GM23338 (cell line): ENCODE data around the gene CUX1. TPM values are rescaled to one million over a fixed set of nuclear protein-coding genes. Genes with fewer than 3 reads are reported as not detected.

Experiments used
- ATAC-seq: fragments of 200-7000 bp; cut with Tn5 transposase; 3 replicates; pipeline ENCODE4 v1.9.1; 2020
- DNase-seq: peaks from one replicate; pipeline ENCODE4 v3.0.0-alpha.2; 2015; ENCODE audit warnings: low spot score
- H2AFZ ChIP-seq: fragments of 200-600 bp; sonication (generic); 2 replicates; pipeline ENCODE4 v1.8.0; 2016; ENCODE audit warnings: antibody characterized with exemption, mild to moderate bottlenecking, moderate library complexity
- H3F3A ChIP-seq: fragments of 200-600 bp; sonication (generic); replicated peaks from 2 replicates; pipeline ENCODE4 v1.8.0; 2017; ENCODE audit warnings: antibody characterized with exemption, mixed run types, low read depth
- H3K27ac ChIP-seq: fragments of 200-600 bp; sonication (generic); 2 replicates; pipeline ENCODE4 v1.6.1; 2016; ENCODE audit warnings: low read depth
- H3K27me3 ChIP-seq: fragments of 200-600 bp; sonication (generic); 2 replicates; pipeline ENCODE4 v1.8.0; 2016; ENCODE audit warnings: mild to moderate bottlenecking, mixed run types, moderate library complexity; ENCODE audit not compliant: insufficient read depth
- H3K36me3 ChIP-seq: fragments of 200-600 bp; sonication (generic); 2 replicates; pipeline ENCODE4 v1.8.0; 2016; ENCODE audit warnings: mild to moderate bottlenecking; ENCODE audit not compliant: insufficient read depth
- H3K4me1 ChIP-seq: fragments of 200-600 bp; sonication (generic); 2 replicates; pipeline ENCODE4 v1.8.0; 2016; ENCODE audit warnings: mild to moderate bottlenecking, moderate library complexity; ENCODE audit not compliant: insufficient read depth
- H3K4me2 ChIP-seq: fragments of 200-600 bp; sonication (generic); 2 replicates; pipeline ENCODE4 v1.7.1; 2017; ENCODE audit warnings: mixed run types
- H3K4me3 ChIP-seq: fragments of 200-600 bp; sonication (generic); 2 replicates; pipeline ENCODE4 v1.6.1; 2016; ENCODE audit warnings: mixed run types
- H3K79me2 ChIP-seq: fragments of 200-600 bp; sonication (generic); replicated peaks from 2 replicates; pipeline ENCODE4 v1.8.0; 2017; ENCODE audit warnings: mild to moderate bottlenecking; ENCODE audit not compliant: insufficient read depth
- H3K9me2 ChIP-seq: fragments of 200-600 bp; sonication (generic); 2 replicates; pipeline ENCODE4 v1.8.0; 2017; ENCODE audit not compliant: insufficient read depth
- H4K20me1 ChIP-seq: fragments of 200-600 bp; sonication (generic); replicated peaks from 2 replicates; pipeline ENCODE4 v1.8.0; 2017; ENCODE audit warnings: mild to moderate bottlenecking; ENCODE audit not compliant: insufficient read depth
- H3K27ac Mint-ChIP-seq: 2 replicates; pipeline ENCODE4 v1.8.0; 2020; ENCODE audit warnings: inconsistent platforms, mild to moderate bottlenecking, moderate library complexity, mixed read lengths
- H3K27me3 Mint-ChIP-seq: 3 replicates; pipeline ENCODE4 v1.8.0; 2022; ENCODE audit warnings: low read depth, mild to moderate bottlenecking, moderate library complexity, mixed read lengths, inconsistent platforms; ENCODE audit not compliant: insufficient read depth, poor library complexity
- H3K36me3 Mint-ChIP-seq: 3 replicates; pipeline ENCODE4 v1.8.0; 2021; ENCODE audit warnings: low read depth, mild to moderate bottlenecking, inconsistent platforms, moderate library complexity, mixed read lengths
- H3K4me1 Mint-ChIP-seq: 3 replicates; pipeline ENCODE4 v1.8.0; 2020; ENCODE audit warnings: mild to moderate bottlenecking, inconsistent platforms, mixed read lengths
- H3K4me3 Mint-ChIP-seq: 3 replicates; pipeline ENCODE4 v1.8.0; 2021; ENCODE audit warnings: moderate library complexity, mild to moderate bottlenecking, inconsistent platforms, mixed read lengths
- H3K9me3 Mint-ChIP-seq: 3 replicates; pipeline ENCODE4 v1.8.0; 2020; ENCODE audit warnings: moderate library complexity, mild to moderate bottlenecking, inconsistent platforms, mixed read lengths
- CREB1 ChIP-seq: fragments of 250-450 bp; sonication (Bioruptor Pico); IDR thresholded peaks from 2 replicates; pipeline ENCODE4 v1.5.0; 2020; ENCODE audit warnings: low read depth, mild to moderate bottlenecking, moderate library complexity
- EZH2 ChIP-seq: fragments of 200-600 bp; sonication (generic); IDR thresholded peaks from one replicate; pipeline ENCODE4 v1.8.0; 2017; ENCODE audit warnings: antibody characterized with exemption, mild to moderate bottlenecking, low read depth; ENCODE audit not compliant: unreplicated experiment
- EZH2phosphoT487 ChIP-seq: fragments of 200-600 bp; sonication (generic); IDR thresholded peaks from one replicate; pipeline ENCODE4 v1.8.1; 2018; ENCODE audit warnings: antibody characterized with exemption; ENCODE audit not compliant: unreplicated experiment
- JUNB ChIP-seq: IDR thresholded peaks from one replicate; pipeline ENCODE4 v1.6.1; 2016; ENCODE audit warnings: antibody characterized with exemption; ENCODE audit not compliant: unreplicated experiment
- NANOG ChIP-seq: IDR thresholded peaks from 2 replicates; pipeline ENCODE4 v1.6.1; 2016; ENCODE audit warnings: antibody characterized with exemption, borderline replicate concordance
- POLR2AphosphoS5 ChIP-seq: IDR thresholded peaks from 2 replicates; pipeline ENCODE4 v1.6.1; 2016; ENCODE audit warnings: antibody characterized with exemption, low read depth
- STAT1 ChIP-seq: IDR thresholded peaks from one replicate; pipeline ENCODE4 v1.6.1; 2016; ENCODE audit warnings: antibody characterized with exemption; ENCODE audit not compliant: unreplicated experiment
- ZNF114 ChIP-seq: fragments of 250-450 bp; sonication (Bioruptor Pico); IDR thresholded peaks from 2 replicates; pipeline ENCODE4 v1.5.0; 2020; ENCODE audit warnings: mild to moderate bottlenecking, moderate library complexity
- ZNF331 ChIP-seq: fragments of 250-450 bp; sonication (Bioruptor Pico); IDR thresholded peaks from 2 replicates; pipeline ENCODE4 v1.5.0; 2020; ENCODE audit warnings: low read depth, mild to moderate bottlenecking, moderate library complexity
- polyA plus RNA-seq: library from polyadenylated mRNA; unstranded; fragments of >200 nt; fragmentation: Nextera tagmentation; extraction: Ambion mirVana; gene quantifications from 2 replicates; pipeline ENCODE4 v1.2.1, GENCODE V29; 2016
- total RNA-seq: library from RNA; depleted of rRNA; stranded (reverse); fragments of >200 nt; shearing (Covaris generic); gene quantifications from 2 replicates; pipeline ENCODE4 v1.2.3, GENCODE V29; 2014
- TF ChIP-seq, protein P1 (sequence below), 2 experiments: fragments of 200-600 bp in 1 of 2; sonication (generic) in 1 of 2; conservative IDR thresholded peaks; 2 replicates each; pipeline versions ENCODE4 v1.5.1 to v1.6.1; 2016 to 2017; ENCODE audit warnings: antibody characterized with exemption in 2 of 2, low read depth in 2 of 2, mild to moderate bottlenecking in 2 of 2, moderate library complexity in 1 of 2
- TF ChIP-seq, protein P2 (sequence below): fragments of 250-450 bp; sonication (Bioruptor Pico); IDR thresholded peaks from 2 replicates; pipeline ENCODE4 v1.5.0; 2020; ENCODE audit warnings: mild to moderate bottlenecking, moderate library complexity
- TF ChIP-seq, protein P3 (sequence below): IDR thresholded peaks from one replicate; pipeline ENCODE4 v1.6.1; 2018; ENCODE audit warnings: antibody characterized with exemption; ENCODE audit not compliant: unreplicated experiment
- TF ChIP-seq, protein P4 (sequence below): IDR thresholded peaks from 2 replicates; pipeline ENCODE4 v1.6.1; 2016; ENCODE audit warnings: antibody characterized with exemption

CUX1 gene
- total and polyA plus RNA-seq, 2 experiments from 2014 or later, result 49.9 to 64.0 TPM

DNA sequence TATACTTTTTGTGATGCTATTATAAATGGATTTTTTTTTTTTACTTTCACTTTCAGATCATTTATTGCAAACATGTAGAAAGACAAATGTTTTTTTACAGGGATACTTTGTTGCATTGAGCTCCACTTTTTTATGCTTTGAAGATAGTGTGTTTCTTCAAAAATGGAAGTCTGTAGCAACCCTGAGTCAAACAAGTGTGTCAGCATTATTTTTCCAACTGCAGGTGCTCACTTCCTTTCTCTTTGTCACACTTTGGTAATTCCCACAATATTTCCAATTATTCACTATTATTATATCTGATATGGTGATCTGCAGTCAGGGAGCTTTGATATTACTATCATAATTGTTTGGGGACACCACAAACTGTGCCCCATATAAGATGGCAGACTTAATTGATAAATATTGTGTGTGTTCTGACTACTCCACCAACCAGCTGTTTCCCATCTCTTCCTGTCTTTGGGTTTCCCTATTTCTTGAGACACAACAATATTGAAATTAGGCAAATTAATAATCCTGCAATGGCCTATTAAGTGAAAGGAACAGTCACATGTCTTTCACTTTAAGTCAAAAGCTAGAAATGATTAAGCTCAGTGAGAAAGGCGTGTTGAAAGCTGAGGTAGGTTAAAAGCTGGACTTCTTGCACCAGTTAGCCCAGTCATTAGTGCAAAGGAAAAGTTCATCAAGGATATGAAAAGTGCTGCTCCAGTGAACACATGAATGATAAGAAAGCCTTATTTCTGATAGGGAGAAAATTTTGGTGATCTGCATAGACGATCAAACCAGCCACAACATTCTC is 238.0 kb downstream of the CUX1 start:
- no peaks in the 10 kb centered on the region for H3K4me1 ChIP-seq
- H4K20me1 ChIP-seq, result no peaks in the 10 kb centered on the region
- no peaks in the 10 kb centered on the region for H3F3A ChIP-seq
- H3K4me3 ChIP-seq, result no peak overlapping the region
- no peaks in the 10 kb centered on the region for H3K36me3 ChIP-seq
- peaks cover 37% of the 10 kb centered on the region for H3K36me3 Mint-ChIP-seq
- peaks cover 22% of the 10 kb centered on the region for H3K9me3 Mint-ChIP-seq
- H3K4me1 Mint-ChIP-seq, result peaks cover 6% of the 10 kb centered on the region
- DNase-seq (no peak), ATAC-seq (no peak)
- H3K4me3 Mint-ChIP-seq, result no peak overlapping the region; the same call in 2 of the 3 replicates
- peaks cover 17% of the 10 kb centered on the region for H3K27me3 Mint-ChIP-seq
- no peak for TF ChIP-seq EZH2
- no peak for TF ChIP-seq STAT1
- no peak for TF ChIP-seq NANOG
- TF ChIP-seq, protein P1, sequence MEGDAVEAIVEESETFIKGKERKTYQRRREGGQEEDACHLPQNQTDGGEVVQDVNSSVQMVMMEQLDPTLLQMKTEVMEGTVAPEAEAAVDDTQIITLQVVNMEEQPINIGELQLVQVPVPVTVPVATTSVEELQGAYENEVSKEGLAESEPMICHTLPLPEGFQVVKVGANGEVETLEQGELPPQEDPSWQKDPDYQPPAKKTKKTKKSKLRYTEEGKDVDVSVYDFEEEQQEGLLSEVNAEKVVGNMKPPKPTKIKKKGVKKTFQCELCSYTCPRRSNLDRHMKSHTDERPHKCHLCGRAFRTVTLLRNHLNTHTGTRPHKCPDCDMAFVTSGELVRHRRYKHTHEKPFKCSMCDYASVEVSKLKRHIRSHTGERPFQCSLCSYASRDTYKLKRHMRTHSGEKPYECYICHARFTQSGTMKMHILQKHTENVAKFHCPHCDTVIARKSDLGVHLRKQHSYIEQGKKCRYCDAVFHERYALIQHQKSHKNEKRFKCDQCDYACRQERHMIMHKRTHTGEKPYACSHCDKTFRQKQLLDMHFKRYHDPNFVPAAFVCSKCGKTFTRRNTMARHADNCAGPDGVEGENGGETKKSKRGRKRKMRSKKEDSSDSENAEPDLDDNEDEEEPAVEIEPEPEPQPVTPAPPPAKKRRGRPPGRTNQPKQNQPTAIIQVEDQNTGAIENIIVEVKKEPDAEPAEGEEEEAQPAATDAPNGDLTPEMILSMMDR (conservative IDR thresholded peaks at IDR 0.05; ENCODE audit: low read depth in 2 of 2), result no peak
- TF ChIP-seq ZNF331 (CRISPR knock-in tag), result no peak
- TF ChIP-seq POLR2AphosphoS5, result no peak
- TF ChIP-seq EZH2phosphoT487, result no peak
- TF ChIP-seq, protein P2, sequence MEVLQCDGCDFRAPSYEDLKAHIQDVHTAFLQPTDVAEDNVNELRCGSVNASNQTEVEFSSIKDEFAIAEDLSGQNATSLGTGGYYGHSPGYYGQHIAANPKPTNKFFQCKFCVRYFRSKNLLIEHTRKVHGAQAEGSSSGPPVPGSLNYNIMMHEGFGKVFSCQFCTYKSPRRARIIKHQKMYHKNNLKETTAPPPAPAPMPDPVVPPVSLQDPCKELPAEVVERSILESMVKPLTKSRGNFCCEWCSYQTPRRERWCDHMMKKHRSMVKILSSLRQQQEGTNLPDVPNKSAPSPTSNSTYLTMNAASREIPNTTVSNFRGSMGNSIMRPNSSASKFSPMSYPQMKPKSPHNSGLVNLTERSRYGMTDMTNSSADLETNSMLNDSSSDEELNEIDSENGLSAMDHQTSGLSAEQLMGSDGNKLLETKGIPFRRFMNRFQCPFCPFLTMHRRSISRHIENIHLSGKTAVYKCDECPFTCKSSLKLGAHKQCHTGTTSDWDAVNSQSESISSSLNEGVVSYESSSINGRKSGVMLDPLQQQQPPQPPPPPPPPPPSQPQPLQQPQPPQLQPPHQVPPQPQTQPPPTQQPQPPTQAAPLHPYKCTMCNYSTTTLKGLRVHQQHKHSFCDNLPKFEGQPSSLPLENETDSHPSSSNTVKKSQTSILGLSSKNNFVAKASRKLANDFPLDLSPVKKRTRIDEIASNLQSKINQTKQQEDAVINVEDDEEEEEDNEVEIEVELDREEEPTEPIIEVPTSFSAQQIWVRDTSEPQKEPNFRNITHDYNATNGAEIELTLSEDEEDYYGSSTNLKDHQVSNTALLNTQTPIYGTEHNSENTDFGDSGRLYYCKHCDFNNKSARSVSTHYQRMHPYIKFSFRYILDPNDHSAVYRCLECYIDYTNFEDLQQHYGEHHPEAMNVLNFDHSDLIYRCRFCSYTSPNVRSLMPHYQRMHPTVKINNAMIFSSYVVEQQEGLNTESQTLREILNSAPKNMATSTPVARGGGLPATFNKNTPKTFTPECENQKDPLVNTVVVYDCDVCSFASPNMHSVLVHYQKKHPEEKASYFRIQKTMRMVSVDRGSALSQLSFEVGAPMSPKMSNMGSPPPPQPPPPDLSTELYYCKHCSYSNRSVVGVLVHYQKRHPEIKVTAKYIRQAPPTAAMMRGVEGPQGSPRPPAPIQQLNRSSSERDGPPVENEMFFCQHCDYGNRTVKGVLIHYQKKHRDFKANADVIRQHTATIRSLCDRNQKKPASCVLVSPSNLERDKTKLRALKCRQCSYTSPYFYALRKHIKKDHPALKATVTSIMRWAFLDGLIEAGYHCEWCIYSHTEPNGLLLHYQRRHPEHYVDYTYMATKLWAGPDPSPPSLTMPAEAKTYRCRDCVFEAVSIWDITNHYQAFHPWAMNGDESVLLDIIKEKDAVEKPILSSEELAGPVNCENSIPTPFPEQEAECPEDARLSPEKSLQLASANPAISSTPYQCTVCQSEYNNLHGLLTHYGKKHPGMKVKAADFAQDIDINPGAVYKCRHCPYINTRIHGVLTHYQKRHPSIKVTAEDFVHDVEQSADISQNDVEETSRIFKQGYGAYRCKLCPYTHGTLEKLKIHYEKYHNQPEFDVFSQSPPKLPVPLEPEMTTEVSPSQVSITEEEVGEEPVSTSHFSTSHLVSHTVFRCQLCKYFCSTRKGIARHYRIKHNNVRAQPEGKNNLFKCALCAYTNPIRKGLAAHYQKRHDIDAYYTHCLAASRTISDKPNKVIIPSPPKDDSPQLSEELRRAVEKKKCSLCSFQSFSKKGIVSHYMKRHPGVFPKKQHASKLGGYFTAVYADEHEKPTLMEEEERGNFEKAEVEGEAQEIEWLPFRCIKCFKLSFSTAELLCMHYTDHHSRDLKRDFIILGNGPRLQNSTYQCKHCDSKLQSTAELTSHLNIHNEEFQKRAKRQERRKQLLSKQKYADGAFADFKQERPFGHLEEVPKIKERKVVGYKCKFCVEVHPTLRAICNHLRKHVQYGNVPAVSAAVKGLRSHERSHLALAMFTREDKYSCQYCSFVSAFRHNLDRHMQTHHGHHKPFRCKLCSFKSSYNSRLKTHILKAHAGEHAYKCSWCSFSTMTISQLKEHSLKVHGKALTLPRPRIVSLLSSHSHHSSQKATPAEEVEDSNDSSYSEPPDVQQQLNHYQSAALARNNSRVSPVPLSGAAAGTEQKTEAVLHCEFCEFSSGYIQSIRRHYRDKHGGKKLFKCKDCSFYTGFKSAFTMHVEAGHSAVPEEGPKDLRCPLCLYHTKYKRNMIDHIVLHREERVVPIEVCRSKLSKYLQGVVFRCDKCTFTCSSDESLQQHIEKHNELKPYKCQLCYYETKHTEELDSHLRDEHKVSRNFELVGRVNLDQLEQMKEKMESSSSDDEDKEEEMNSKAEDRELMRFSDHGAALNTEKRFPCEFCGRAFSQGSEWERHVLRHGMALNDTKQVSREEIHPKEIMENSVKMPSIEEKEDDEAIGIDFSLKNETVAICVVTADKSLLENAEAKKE (CRISPR knock-in tag), result no peak
- TF ChIP-seq, protein P3, sequence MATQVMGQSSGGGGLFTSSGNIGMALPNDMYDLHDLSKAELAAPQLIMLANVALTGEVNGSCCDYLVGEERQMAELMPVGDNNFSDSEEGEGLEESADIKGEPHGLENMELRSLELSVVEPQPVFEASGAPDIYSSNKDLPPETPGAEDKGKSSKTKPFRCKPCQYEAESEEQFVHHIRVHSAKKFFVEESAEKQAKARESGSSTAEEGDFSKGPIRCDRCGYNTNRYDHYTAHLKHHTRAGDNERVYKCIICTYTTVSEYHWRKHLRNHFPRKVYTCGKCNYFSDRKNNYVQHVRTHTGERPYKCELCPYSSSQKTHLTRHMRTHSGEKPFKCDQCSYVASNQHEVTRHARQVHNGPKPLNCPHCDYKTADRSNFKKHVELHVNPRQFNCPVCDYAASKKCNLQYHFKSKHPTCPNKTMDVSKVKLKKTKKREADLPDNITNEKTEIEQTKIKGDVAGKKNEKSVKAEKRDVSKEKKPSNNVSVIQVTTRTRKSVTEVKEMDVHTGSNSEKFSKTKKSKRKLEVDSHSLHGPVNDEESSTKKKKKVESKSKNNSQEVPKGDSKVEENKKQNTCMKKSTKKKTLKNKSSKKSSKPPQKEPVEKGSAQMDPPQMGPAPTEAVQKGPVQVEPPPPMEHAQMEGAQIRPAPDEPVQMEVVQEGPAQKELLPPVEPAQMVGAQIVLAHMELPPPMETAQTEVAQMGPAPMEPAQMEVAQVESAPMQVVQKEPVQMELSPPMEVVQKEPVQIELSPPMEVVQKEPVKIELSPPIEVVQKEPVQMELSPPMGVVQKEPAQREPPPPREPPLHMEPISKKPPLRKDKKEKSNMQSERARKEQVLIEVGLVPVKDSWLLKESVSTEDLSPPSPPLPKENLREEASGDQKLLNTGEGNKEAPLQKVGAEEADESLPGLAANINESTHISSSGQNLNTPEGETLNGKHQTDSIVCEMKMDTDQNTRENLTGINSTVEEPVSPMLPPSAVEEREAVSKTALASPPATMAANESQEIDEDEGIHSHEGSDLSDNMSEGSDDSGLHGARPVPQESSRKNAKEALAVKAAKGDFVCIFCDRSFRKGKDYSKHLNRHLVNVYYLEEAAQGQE, result no peak
- TF ChIP-seq CREB1 (CRISPR knock-in tag), result no peak
- TF ChIP-seq JUNB, result no peak
- TF ChIP-seq, protein P4, sequence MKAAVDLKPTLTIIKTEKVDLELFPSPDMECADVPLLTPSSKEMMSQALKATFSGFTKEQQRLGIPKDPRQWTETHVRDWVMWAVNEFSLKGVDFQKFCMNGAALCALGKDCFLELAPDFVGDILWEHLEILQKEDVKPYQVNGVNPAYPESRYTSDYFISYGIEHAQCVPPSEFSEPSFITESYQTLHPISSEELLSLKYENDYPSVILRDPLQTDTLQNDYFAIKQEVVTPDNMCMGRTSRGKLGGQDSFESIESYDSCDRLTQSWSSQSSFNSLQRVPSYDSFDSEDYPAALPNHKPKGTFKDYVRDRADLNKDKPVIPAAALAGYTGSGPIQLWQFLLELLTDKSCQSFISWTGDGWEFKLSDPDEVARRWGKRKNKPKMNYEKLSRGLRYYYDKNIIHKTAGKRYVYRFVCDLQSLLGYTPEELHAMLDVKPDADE, result no peak
- TF ChIP-seq ZNF114 (CRISPR knock-in tag), result no peak
- H3K79me2 ChIP-seq, result peaks cover 50% of the 10 kb centered on the region
- H2AFZ ChIP-seq, result no peak overlapping the region
- no peaks in the 10 kb centered on the region for H3K9me2 ChIP-seq
- H3K27ac Mint-ChIP-seq, result no peak overlapping the region
- H3K4me2 ChIP-seq, result no peak overlapping the region
- no peaks in the 10 kb centered on the region for H3K27me3 ChIP-seq
- H3K27ac ChIP-seq, result no peak overlapping the region
